SK-N-SH (cell line): Measurements from ENCODE around the gene ASXL2. TPM values are rescaled to one million over a fixed set of nuclear protein-coding genes. Genes with fewer than 3 reads are reported as not detected.

Experiments used
- CTCF ChIA-PET: fragments of 300-600, 350-600 bp; formaldehyde crosslinking; extraction: SDS; loops from one replicate; lab custom pipeline; 2021; lab: Yijun Ruan, JAX
- POLR2A ChIA-PET: fragments of 350-600 bp; sonication (Branson Sonifier 250); formaldehyde crosslinking; extraction: SDS; loops from one replicate; lab custom pipeline; 2020; ENCODE audit warnings: antibody characterized with exemption, inconsistent platforms; lab: Yijun Ruan, JAX
- DNase-seq: peaks from one replicate; pipeline ENCODE4 v3.0.0; 2012
- H2AFZ ChIP-seq: fragments of 200-600 bp; sonication (generic); 2 replicates; pipeline ENCODE4 v1.8.1; 2016; ENCODE audit warnings: antibody characterized with exemption, mild to moderate bottlenecking, low read depth
- H3F3A ChIP-seq: fragments of 200-600 bp; sonication (generic); replicated peaks from 2 replicates; pipeline ENCODE3; 2016; ENCODE audit warnings: antibody characterized with exemption, mild to moderate bottlenecking; ENCODE audit not compliant: insufficient read depth
- H3K27ac ChIP-seq, 2 experiments: fragments of 200-500 bp in 1 of 2; fragments of 200-600 bp in 1 of 2; sonication (Bioruptor generic) in 1 of 2; sonication (generic), shearing (Covaris generic) in 1 of 2; 2 replicates each; pipeline versions ENCODE4 v1.5.1 to v1.6.1; 2014 to 2016; ENCODE audit warnings: low read depth in 2 of 2, inconsistent platforms in 1 of 2, low read length in 1 of 2, mild to moderate bottlenecking in 1 of 2, mixed read lengths in 1 of 2
- H3K27me3 ChIP-seq: fragments of 200-600 bp; sonication (generic), shearing (Covaris generic); 2 replicates; pipeline ENCODE4 v1.6.1; 2016; ENCODE audit warnings: mixed run types; ENCODE audit not compliant: insufficient read depth
- H3K36me3 ChIP-seq, 2 experiments: fragments of 200-500 bp in 1 of 2; fragments of 200-600 bp in 1 of 2; sonication (Bioruptor generic) in 1 of 2; sonication (generic) in 1 of 2; replicated peaks in 1 of 2; 2 replicates each; pipeline versions ENCODE3 to v1.5.1; 2014 to 2016; ENCODE audit warnings: low read length in 1 of 2, mild to moderate bottlenecking in 1 of 2; ENCODE audit not compliant: insufficient read depth in 2 of 2, control insufficient read depth in 1 of 2
- H3K4me1 ChIP-seq, 2 experiments: fragments of 200-500 bp in 1 of 2; fragments of 200-600 bp in 1 of 2; sonication (Bioruptor generic) in 1 of 2; sonication (generic), shearing (Covaris generic) in 1 of 2; 2 replicates each; pipeline versions ENCODE4 v1.5.1 to v1.6.1; 2014 to 2016; ENCODE audit warnings: low read depth in 1 of 2, low read length in 1 of 2, mixed run types in 1 of 2; ENCODE audit not compliant: insufficient read depth in 2 of 2, control insufficient read depth in 1 of 2
- H3K4me2 ChIP-seq: fragments of 200-600 bp; sonication (generic), shearing (Covaris generic); 2 replicates; pipeline ENCODE4 v1.6.1; 2017; ENCODE audit warnings: mixed run types
- H3K4me3 ChIP-seq, 2 experiments: fragments of 200-500 bp in 1 of 2; fragments of 200-600 bp in 1 of 2; sonication (Bioruptor generic) in 1 of 2; sonication (generic), shearing (Covaris generic) in 1 of 2; 2 replicates each; pipeline versions ENCODE4 v1.5.1 to v1.8.1; 2014 to 2016; ENCODE audit warnings: low read depth in 2 of 2, inconsistent platforms in 1 of 2, low read length in 1 of 2, mild to moderate bottlenecking in 1 of 2, mixed read lengths in 1 of 2, moderate library complexity in 1 of 2
- H3K79me2 ChIP-seq: fragments of 200-600 bp; sonication (generic); 2 replicates; pipeline ENCODE4 v1.8.1; 2017; ENCODE audit warnings: mild to moderate bottlenecking; ENCODE audit not compliant: insufficient read depth
- H3K9ac ChIP-seq: fragments of 200-600 bp; sonication (generic); 2 replicates; pipeline ENCODE4 v1.6.1; 2017; ENCODE audit warnings: mixed run types
- H3K9me2 ChIP-seq: fragments of 200-600 bp; sonication (generic); 2 replicates; pipeline ENCODE4 v1.6.1; 2017; ENCODE audit warnings: mixed run types
- H3K9me3 ChIP-seq: fragments of 200-600 bp; sonication (generic); 2 replicates; pipeline ENCODE4 v1.6.1; 2017; ENCODE audit warnings: mixed run types, mild to moderate bottlenecking, moderate library complexity
- H4K20me1 ChIP-seq: fragments of 200-600 bp; sonication (generic); 2 replicates; pipeline ENCODE4 v1.6.1; 2017; ENCODE audit warnings: mild to moderate bottlenecking, mixed run types; ENCODE audit not compliant: insufficient read depth
- ELF1 ChIP-seq: IDR thresholded peaks from 2 replicates; pipeline ENCODE4 v1.4.0; 2012
- EP300 ChIP-seq, 2 experiments: IDR thresholded peaks; 2 replicates each; pipeline versions ENCODE4 v1.4.0 to v1.6.1; 2012; ENCODE audit warnings: borderline replicate concordance in 1 of 2, low read depth in 1 of 2, low read length in 1 of 2
- GABPA ChIP-seq: IDR thresholded peaks from 2 replicates; pipeline ENCODE4 v1.4.0; 2012; ENCODE audit warnings: low read depth, mild to moderate bottlenecking
- POLR2AphosphoS5 ChIP-seq: IDR thresholded peaks from 2 replicates; pipeline ENCODE4 v1.6.1; 2012; ENCODE audit warnings: low read depth, low read length
- RFX5 ChIP-seq: IDR thresholded peaks from 2 replicates; pipeline ENCODE4 v1.6.1; 2012; ENCODE audit warnings: mild to moderate bottlenecking, improper control_type of control experiment, low read length
- RXRA ChIP-seq: IDR thresholded peaks from 2 replicates; pipeline ENCODE4 v1.4.0; 2012; ENCODE audit warnings: low read depth, mild to moderate bottlenecking, borderline replicate concordance
- TAF1 ChIP-seq: IDR thresholded peaks from 2 replicates; pipeline ENCODE4 v1.6.1; 2012; ENCODE audit warnings: low read depth, mild to moderate bottlenecking, low read length, moderate library complexity, borderline replicate concordance
- YY1 ChIP-seq: IDR thresholded peaks from 2 replicates; pipeline ENCODE4 v1.4.0; 2012; ENCODE audit warnings: low read depth, mild to moderate bottlenecking
- WGBS: methylation state at CpG from one replicate; pipeline ENCODE4 v1.1.6; 2017; ENCODE audit warnings: low lambda C conversion rate; 5-methylcytosine and 5-hydroxymethylcytosine counted together
- polyA plus RNA-seq, 3 experiments: library from polyadenylated mRNA; depleted of rRNA; stranded (reverse); fragments of >200 nt; gene quantifications; 2 replicates each; pipeline ENCODE4 v1.2.3, GENCODE V29; 2012
- TF ChIP-seq, protein P1 (sequence below): fragments of 150-350 bp; IDR thresholded peaks from 2 replicates; pipeline ENCODE4 v1.6.1; 2017; ENCODE audit warnings: antibody characterized with exemption, low read length, low read depth, borderline replicate concordance
- TF ChIP-seq, protein P2 (sequence below): fragments of 200-600 bp; sonication (generic); IDR thresholded peaks from 2 replicates; pipeline ENCODE4 v1.6.1; 2017; ENCODE audit warnings: antibody characterized with exemption, mild to moderate bottlenecking, moderate library complexity
- TF ChIP-seq, protein P3 (sequence below): fragments of 150-350 bp; IDR thresholded peaks from 2 replicates; pipeline ENCODE4 v1.6.1; 2016; ENCODE audit warnings: mild to moderate bottlenecking, low read depth, low read length
- TF ChIP-seq, protein P4 (sequence below): IDR thresholded peaks from 2 replicates; pipeline ENCODE4; 2012

Gene ASXL2
- polyA plus RNA-seq, 1 of the 3 experiments (the other 2 are of a cell fraction), result 4.8 TPM

DNA sequence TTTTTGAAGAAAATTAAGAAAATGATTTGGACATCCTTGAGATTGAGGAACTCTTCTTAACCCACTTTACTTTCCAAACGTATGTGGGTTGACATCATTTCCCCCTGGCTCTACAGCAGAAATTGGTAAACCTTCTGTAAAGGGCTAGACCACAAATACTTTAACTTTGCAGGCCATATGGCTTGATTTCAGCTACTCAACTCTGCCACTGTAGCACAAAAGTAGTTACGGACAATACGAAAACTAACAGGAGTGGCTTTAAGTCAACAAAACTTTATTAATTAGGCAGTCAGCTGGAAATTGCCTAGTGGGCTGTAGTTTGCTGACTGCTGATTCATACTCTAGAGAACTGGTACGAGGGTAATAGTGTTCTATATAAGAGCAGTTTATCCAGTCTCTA, 121.8 kb downstream of the ASXL2 start:
- POLR2A ChIA-PET, result no interaction called here
- Histone ChIP-seq H3K4me1 (no peaks in the 10 kb centered on the region), H3K9ac (no peak overlapping the region), H3K36me3 (peaks cover 58 to 73% of the 10 kb centered on the region in 2 experiments), H2AFZ (no peak overlapping the region), H3K4me3 (no peak overlapping the region), H3K27me3 (no peaks in the 10 kb centered on the region), H3K27ac (no peak overlapping the region), H3F3A (peaks cover 3% of the 10 kb centered on the region), H3K9me2 (no peaks in the 10 kb centered on the region), H3K79me2 (no peaks in the 10 kb centered on the region), H3K4me2 (no peak overlapping the region), H4K20me1 (no peaks in the 10 kb centered on the region), H3K9me3 (no peaks in the 10 kb centered on the region)
- no peak for DNase-seq
- CTCF ChIA-PET, result no interaction called here
- 93% methylated on average over 4 of the region's 4 CpGs for WGBS
- TF ChIP-seq, protein P1, sequence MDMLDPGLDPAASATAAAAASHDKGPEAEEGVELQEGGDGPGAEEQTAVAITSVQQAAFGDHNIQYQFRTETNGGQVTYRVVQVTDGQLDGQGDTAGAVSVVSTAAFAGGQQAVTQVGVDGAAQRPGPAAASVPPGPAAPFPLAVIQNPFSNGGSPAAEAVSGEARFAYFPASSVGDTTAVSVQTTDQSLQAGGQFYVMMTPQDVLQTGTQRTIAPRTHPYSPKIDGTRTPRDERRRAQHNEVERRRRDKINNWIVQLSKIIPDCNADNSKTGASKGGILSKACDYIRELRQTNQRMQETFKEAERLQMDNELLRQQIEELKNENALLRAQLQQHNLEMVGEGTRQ, result no peak
- TF ChIP-seq YY1, result no peak
- TF ChIP-seq, protein P2, sequence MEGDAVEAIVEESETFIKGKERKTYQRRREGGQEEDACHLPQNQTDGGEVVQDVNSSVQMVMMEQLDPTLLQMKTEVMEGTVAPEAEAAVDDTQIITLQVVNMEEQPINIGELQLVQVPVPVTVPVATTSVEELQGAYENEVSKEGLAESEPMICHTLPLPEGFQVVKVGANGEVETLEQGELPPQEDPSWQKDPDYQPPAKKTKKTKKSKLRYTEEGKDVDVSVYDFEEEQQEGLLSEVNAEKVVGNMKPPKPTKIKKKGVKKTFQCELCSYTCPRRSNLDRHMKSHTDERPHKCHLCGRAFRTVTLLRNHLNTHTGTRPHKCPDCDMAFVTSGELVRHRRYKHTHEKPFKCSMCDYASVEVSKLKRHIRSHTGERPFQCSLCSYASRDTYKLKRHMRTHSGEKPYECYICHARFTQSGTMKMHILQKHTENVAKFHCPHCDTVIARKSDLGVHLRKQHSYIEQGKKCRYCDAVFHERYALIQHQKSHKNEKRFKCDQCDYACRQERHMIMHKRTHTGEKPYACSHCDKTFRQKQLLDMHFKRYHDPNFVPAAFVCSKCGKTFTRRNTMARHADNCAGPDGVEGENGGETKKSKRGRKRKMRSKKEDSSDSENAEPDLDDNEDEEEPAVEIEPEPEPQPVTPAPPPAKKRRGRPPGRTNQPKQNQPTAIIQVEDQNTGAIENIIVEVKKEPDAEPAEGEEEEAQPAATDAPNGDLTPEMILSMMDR, result no peak
- no peak for TF ChIP-seq RXRA
- TF ChIP-seq RFX5, result no peak

DNA sequence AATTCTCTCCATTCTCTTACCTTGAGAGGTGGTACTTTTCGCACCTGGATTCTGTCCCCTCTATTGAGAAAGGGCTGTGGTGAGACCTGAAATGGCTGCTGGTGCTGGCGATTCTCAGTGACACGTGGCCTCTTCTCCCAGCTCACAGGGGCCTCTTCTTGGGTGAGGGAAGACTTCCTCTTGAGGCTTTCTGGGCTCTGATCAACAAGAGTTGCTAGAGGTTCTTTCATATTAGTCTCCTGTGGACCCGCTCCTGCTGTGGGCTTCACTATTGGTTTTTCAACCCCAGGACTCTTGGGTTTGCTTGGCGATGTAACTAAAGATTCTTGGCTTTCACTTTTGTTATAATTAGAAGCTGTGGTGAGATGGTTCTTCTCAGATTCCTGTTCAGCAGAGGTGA, 128.6 kb downstream of the ASXL2 start:
- DNase-seq, result no peak
- POLR2A ChIA-PET, result no interaction called here
- Histone ChIP-seq H3K79me2 (no peaks in the 10 kb centered on the region), H3K9me3 (no peaks in the 10 kb centered on the region), H3K36me3 (peaks cover 60 to 67% of the 10 kb centered on the region in 2 experiments), H4K20me1 (no peaks in the 10 kb centered on the region), H3K9ac (no peak overlapping the region), H3K27me3 (no peaks in the 10 kb centered on the region), H3K9me2 (no peaks in the 10 kb centered on the region), H3K4me3 (no peak overlapping the region), H3K4me1 (no peaks in the 10 kb centered on the region), H3K4me2 (no peak overlapping the region), H3F3A (no peaks in the 10 kb centered on the region), H2AFZ (no peak overlapping the region), H3K27ac (no peak overlapping the region)
- TF ChIP-seq GABPA (no peak), EP300 (IDR thresholded peaks at IDR 0.05; ENCODE audit: borderline replicate concordance in 1 of 2, low read depth in 1 of 2, low read length in 1 of 2) (no peak), TAF1 (no peak), POLR2AphosphoS5 (no peak), ELF1 (no peak)
- TF ChIP-seq, protein P1, result no peak
- TF ChIP-seq, protein P3, sequence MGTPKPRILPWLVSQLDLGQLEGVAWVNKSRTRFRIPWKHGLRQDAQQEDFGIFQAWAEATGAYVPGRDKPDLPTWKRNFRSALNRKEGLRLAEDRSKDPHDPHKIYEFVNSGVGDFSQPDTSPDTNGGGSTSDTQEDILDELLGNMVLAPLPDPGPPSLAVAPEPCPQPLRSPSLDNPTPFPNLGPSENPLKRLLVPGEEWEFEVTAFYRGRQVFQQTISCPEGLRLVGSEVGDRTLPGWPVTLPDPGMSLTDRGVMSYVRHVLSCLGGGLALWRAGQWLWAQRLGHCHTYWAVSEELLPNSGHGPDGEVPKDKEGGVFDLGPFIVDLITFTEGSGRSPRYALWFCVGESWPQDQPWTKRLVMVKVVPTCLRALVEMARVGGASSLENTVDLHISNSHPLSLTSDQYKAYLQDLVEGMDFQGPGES, result no peak
- TF ChIP-seq, protein P4, sequence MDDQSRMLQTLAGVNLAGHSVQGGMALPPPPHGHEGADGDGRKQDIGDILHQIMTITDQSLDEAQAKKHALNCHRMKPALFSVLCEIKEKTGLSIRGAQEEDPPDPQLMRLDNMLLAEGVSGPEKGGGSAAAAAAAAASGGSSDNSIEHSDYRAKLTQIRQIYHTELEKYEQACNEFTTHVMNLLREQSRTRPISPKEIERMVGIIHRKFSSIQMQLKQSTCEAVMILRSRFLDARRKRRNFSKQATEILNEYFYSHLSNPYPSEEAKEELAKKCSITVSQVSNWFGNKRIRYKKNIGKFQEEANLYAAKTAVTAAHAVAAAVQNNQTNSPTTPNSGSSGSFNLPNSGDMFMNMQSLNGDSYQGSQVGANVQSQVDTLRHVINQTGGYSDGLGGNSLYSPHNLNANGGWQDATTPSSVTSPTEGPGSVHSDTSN, result no peak
- 96% methylated on average over 5 of the region's 5 CpGs for WGBS
- CTCF ChIA-PET, result interaction anchor here (0.7 to 1.6 kb wide), 2 partner anchors 13 to 493 kb away, joined by 3 to 5 read pairs; no protein-coding TSS in a partner anchor
